Left lung (tissue), 10 donors: Measurements from ENCODE around the gene TUT1. TPM values are rescaled to one million over a fixed set of nuclear protein-coding genes. Genes with fewer than 3 reads are reported as not detected.

Experiments used
- ATAC-seq: fragments of 200-7000 bp; cut with Tn5 transposase; one replicate; pipeline ENCODE4 v1.9.1; 2020; ENCODE audit warnings: moderate library complexity
- DNase-seq, 4 donors: peaks; one replicate each; pipeline ENCODE4 v3.0.0-alpha.2; 2013 to 2020
- H3K27ac ChIP-seq, 2 donors: fragments of 200-600 bp; sonication (generic) in 1 of 2; one replicate each; pipeline versions ENCODE4 v1.5.0 to v1.8.0; 2020 to 2021
- H3K27me3 ChIP-seq, 2 donors: fragments of 200-600 bp; sonication (generic) in 1 of 2; one replicate each; pipeline versions ENCODE4 v1.5.0 to v1.8.0; 2020 to 2021
- H3K36me3 ChIP-seq, 2 donors: fragments of 200-600 bp; sonication (generic) in 1 of 2; one replicate each; pipeline versions ENCODE4 v1.5.0 to v1.8.0; 2020 to 2021
- H3K4me1 ChIP-seq, 2 donors: fragments of 200-600 bp; one replicate each; pipeline ENCODE4 v1.8.0; 2021
- H3K4me3 ChIP-seq, 2 donors: fragments of 200-600 bp; sonication (generic) in 1 of 2; one replicate each; pipeline versions ENCODE4 v1.5.0 to v1.8.0; 2020 to 2021; ENCODE audit warnings: mild to moderate bottlenecking in 1 of 2
- H3K9me3 ChIP-seq, 2 donors: fragments of 200-600 bp; sonication (generic) in 1 of 2; one replicate each; pipeline versions ENCODE4 v1.5.0 to v1.8.0; 2020 to 2021
- intact Hi-C, 2 donors: fragments of 100-400 bp; cut with DNase I; formaldehyde crosslinking; loops; one replicate each; pipeline versions ENCODE4 v1.11.2 to v1.14.2; 2022
- polyA plus RNA-seq, 6 donors: library from polyadenylated mRNA; unstranded; fragments of 120-200 nt; gene quantifications; one replicate each; pipeline ENCODE4 v1.2.1, GENCODE V29; 2013; ENCODE audit not compliant: insufficient read length in 6 of 6
- total RNA-seq, 2 donors: library from RNA; stranded (reverse); fragmentation: NEBNext Ultra II Directional; extraction: Animal tissue kit (Norgen Biotek cat#: 25700); gene quantifications; one replicate each; pipeline ENCODE4 v1.2.1, GENCODE V29; 2021
- TF ChIP-seq, protein P1 (sequence below), 2 donors: fragments of 200-600 bp; sonication (generic) in 1 of 2; IDR thresholded peaks; one replicate each; pipeline versions ENCODE4 v1.5.0 to v1.8.0; 2021; ENCODE audit warnings: antibody characterized with exemption in 2 of 2
- donor health status: DM: no; HTN: yes; CAD: no.
- donor health status: DM: no; HTN: no; CAD: no.

Gene TUT1
- total and polyA plus RNA-seq, 8 donors: 12.6 to 27.8 (median 22.3) TPM

DNA sequence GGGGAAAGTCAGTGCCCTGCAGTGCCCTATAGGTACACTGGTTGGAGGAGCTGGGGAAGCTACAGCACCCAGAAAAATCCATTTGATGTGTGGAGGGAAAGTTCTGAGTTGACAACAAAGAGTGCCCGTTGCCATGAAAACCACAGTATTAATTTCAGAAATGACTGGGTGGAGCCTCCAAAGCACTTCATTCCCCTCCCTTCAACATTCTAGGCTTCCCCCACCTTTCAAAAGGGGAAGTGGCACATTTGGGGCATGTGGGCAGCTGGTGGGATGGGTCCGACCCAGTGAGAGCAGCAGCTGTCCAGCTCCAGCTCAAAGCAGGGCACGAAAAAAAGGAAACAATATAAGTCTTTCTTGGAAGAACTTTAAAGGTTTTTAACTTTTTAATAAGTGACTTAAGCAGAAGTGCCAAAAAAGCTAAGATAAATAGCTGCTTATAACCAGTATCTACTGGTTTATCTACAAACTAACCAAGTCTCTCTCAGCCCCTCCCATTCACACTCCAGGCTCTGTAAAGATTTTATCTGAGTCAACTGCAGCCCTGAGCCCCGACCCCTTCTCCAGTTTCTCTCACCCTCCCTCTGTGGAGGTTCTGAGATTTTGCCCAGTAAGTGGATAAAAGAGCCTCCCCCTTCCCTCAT, 35.7 kb downstream of the TUT1 start:
- Histone ChIP-seq H3K27me3 (no peaks in the 10 kb centered on the region), H3K9me3 (no peaks in the 10 kb centered on the region), H3K4me3 (peak overlapping the region in 1 of 2 donors; percentile 6), H3K27ac (peak overlapping the region; percentile 95 to 97), H3K36me3 (peaks cover 0 to 35% of the 10 kb centered on the region in 2 donors), H3K4me1 (peaks cover 57 to 96% of the 10 kb centered on the region in 2 donors)
- TF ChIP-seq, protein P1, sequence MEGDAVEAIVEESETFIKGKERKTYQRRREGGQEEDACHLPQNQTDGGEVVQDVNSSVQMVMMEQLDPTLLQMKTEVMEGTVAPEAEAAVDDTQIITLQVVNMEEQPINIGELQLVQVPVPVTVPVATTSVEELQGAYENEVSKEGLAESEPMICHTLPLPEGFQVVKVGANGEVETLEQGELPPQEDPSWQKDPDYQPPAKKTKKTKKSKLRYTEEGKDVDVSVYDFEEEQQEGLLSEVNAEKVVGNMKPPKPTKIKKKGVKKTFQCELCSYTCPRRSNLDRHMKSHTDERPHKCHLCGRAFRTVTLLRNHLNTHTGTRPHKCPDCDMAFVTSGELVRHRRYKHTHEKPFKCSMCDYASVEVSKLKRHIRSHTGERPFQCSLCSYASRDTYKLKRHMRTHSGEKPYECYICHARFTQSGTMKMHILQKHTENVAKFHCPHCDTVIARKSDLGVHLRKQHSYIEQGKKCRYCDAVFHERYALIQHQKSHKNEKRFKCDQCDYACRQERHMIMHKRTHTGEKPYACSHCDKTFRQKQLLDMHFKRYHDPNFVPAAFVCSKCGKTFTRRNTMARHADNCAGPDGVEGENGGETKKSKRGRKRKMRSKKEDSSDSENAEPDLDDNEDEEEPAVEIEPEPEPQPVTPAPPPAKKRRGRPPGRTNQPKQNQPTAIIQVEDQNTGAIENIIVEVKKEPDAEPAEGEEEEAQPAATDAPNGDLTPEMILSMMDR (IDR thresholded peaks at IDR 0.05): no peak
- ATAC-seq (peak; percentile 8), DNase-seq (peak in 3 of 4 donors; percentile 74 to 80 (median 78))
- intact Hi-C loops: no loop called here

DNA sequence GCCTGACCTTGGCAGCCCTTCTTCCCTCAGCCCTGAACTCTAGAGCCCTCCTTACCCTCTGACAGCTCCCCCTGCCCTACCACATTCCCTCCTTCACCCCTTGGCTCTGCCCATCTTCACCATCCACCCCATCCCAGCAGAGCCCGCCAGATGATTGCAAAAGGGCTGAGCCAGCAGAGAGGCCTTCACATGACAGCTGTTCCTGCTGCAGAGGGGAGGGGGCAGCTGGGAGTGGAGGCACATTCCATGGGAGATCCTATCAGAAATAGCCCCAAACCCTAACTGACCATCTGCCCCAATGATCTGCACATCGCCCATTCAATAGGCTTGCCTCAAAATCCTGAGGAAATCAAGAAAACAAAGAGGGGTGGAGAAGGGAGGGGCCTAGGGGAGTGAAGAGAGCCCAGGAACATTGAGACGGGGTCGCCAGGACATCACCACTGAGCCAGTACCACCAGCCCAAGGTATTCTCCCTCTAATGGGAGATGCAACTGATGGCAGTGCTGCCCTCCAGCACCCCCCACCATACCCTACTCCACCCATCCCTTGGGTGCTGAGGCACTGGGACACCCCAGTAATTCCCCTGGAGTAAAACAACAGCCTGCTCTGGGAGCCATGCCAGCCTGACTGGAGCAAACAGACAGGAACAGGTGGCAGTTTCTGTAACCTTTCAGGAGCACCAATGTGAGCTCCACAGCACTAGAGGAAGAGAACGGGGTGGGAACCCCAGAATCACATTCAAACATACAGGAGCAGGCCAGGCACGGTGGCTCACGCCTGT, 36.7 kb downstream of the TUT1 start:
- ATAC-seq (no peak), DNase-seq (no peak)
- Histone ChIP-seq H3K27ac (peak overlapping the region; percentile 95 to 97), H3K9me3 (no peaks in the 10 kb centered on the region), H3K4me1 (peaks cover 54 to 94% of the 10 kb centered on the region in 2 donors), H3K36me3 (peaks cover 0 to 25% of the 10 kb centered on the region in 2 donors), H3K4me3 (no peak overlapping the region), H3K27me3 (no peaks in the 10 kb centered on the region)
- intact Hi-C loops: no loop called here
- TF ChIP-seq, protein P1 (IDR thresholded peaks at IDR 0.05): no peak

DNA sequence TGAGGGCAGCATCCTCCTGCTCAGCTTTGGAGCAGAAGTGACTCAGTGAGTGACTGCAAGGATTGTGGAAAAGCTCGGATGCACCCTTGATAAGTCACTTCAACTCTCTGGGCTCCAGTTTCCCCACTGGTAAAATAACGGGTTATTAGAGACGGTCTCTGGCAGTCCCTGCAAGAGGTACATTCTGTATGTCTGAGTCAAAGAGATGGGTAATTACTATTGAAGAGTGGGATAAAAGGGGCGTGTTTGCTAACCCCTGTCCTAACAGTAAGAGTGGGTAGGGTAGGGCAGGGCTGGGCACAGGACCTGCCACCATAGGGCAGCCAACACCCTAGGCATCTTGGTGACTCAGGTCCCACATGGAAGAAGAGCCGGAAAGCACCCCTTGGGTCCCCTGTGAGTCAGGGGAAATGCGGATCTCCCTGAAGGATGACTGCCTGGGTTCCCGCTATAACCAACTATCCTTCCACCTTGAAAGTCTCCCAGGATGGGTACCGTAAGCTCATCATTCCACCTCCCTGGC, 37.4 kb downstream of the TUT1 start:
- peaks cover 0 to 18% of the 10 kb centered on the region in 2 donors for H3K36me3 ChIP-seq
- intact Hi-C loops: no loop called here
- ATAC-seq (no peak), DNase-seq (no peak)
- H3K4me3 ChIP-seq: no peak overlapping the region
- no peaks in the 10 kb centered on the region for H3K27me3 ChIP-seq
- H3K27ac ChIP-seq: peak overlapping the region; percentile 95 to 97
- TF ChIP-seq, protein P1 (IDR thresholded peaks at IDR 0.05): no peak
- H3K9me3 ChIP-seq: no peaks in the 10 kb centered on the region
- H3K4me1 ChIP-seq: peaks cover 60 to 94% of the 10 kb centered on the region in 2 donors

DNA sequence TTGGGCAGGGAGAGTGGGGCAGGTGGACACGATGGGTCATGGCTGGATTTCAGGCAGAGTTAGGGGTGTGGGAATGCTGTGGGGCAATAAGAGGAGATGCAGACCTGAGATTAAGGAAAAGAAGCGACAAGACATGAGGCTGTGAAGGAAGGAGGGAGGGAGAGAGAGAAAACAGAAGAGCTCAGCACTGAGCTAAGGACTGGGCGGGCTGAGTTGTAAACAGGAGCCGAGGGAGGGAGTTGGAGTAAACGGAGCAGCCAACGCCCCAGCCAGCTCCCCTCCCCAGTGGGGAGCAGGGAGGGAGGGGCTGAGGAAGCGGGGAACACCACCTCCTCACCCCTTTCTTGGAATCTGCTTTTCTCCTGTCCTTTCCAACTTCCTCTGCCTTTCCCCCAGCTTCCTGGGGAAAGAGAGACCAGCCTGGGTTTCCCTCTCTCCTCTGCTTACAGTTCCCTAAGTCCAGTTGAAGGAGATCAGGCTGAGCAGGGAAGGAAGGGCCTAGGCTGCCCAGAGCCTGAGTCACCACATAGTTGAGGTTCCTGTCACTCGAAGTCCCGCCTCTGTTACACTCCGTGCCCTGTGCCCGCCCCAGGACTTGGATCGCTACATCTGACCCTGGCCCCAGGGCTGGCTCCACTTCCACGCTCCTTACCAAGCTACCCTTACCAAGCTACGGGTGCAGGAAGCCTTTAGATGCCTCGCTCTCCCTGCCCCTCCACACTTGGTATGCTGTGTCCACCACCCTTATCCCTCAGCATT, 38.1 kb downstream of the TUT1 start:
- H3K4me3 ChIP-seq: peak overlapping the region in 1 of 2 donors; percentile 17
- H3K27me3 ChIP-seq: no peaks in the 10 kb centered on the region
- peak; percentile 83 to 93 (median 90) for DNase-seq
- H3K27ac ChIP-seq: peak overlapping the region; percentile 95 to 97
- peaks cover 0 to 12% of the 10 kb centered on the region in 2 donors for H3K36me3 ChIP-seq
- intact Hi-C loops: no loop called here
- TF ChIP-seq, protein P1 (IDR thresholded peaks at IDR 0.05): no peak
- peak; percentile 76 for ATAC-seq
- H3K9me3 ChIP-seq: no peaks in the 10 kb centered on the region
- H3K4me1 ChIP-seq: peaks cover 62 to 96% of the 10 kb centered on the region in 2 donors
